Measurements from ENCODE around the gene SLC30A1. TPM values are rescaled to one million over a fixed set of nuclear protein-coding genes. Genes with fewer than 3 reads are reported as not detected.

SLC30A1 gene
- total and polyA plus RNA-seq, 2 of the 8 experiments (the other 6 are each of a cell fraction or from before 2014, with no cell fraction given) = 4.5 to 14.0 TPM

- TF ChIP-seq CHD7 (IDR thresholded peaks at IDR 0.05; ENCODE audit: insufficient replicate concordance, low read length) (no peak), KDM1A (IDR thresholded peaks at IDR 0.05; ENCODE audit: borderline replicate concordance, low read length) (peak; percentile 52; the same call in 1 of the 2 replicates)
Observed at GRCh38 chr1:211583011-211583992, 4.3 kb upstream of the SLC30A1 start (continued).
